ENCODE results near the gene PHYKPL.

PHYKPL gene

DNA sequence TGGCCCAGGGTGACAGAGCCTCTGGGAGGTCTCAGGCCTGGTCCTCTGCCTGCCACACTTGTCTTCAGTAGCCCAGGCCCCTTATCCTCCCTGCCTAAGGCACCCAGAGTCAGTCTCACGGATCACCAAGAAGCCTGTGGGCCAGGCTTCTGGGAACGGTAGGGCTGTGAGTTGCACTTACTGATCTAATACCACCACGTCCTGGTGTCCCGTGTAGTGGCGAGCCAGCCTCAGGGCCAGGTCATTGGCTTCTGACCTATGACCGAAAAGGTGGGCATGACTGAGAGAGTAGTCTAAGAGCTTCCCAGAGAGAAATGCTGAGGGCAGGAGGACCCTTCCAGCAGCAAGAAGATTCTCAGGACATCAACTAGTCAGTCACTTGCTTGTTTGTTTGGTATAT lies 7.4 kb downstream of the PHYKPL start:
- no peak for FAIRE-seq
- no peak for DNase-seq (ENCODE audit: insufficient read length, low spot score)

DNA sequence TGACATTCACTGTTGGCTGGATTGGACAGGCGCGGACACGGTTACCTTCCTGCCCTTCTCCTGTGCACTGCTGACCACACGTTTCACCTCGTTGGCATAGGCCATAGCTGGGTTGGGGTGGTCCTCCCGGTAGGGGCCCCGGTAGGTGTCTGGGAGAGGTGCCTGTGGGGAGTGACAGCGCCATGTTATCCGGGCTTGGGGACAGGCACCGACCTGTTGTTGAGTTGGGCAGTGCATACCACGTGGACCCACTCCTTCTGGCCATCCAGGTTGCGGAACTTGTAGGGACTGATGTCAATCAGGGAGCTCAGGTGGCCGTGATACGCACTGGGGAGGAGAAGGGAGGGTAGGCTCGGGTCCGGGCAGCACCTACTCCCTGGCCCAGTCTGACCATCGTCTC lies 8.2 kb downstream of the PHYKPL start:
- FAIRE-seq (no peak), DNase-seq (ENCODE audit: insufficient read length, low spot score) (no peak)

GRCh38 chr5:178223828-178224335 lies 8.7 kb downstream of the PHYKPL start:
- no peak for FAIRE-seq

DNA sequence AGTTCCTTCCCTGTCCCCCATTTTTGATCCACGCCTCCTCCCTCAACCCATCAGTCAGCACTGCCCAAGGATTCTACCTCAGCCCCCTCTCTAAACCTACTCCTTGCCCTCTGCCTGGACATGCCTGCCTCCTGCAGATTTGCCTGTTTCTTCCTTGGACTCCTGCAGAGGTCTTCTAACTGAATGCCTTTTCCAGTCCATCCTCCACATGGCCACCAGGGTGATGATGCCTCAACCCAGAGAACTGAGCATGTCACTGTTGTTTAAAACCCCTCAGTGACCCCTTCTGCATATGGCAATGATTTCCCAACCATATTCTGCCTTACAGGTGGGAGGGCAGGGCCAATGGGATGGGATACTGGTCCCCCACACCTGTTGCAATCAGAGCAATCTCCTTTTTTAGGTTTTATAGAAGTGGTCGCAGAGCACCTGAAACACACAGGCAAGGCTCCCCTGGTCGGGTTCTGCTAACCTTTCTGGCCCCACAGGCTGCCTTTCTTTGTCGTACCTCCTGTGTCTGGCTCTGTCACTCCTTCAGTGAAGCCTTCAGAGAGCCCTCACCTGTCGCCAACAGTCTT lies 9.3 kb downstream of the PHYKPL start:
- FAIRE-seq = no peak
- DNase-seq (ENCODE audit: insufficient read length, low spot score) = no peak

More at GRCh38 chr5:178223828-178224335, 8.7 kb downstream of the PHYKPL start:
- no peak for DNase-seq (ENCODE audit: insufficient read length, low spot score)

DNA sequence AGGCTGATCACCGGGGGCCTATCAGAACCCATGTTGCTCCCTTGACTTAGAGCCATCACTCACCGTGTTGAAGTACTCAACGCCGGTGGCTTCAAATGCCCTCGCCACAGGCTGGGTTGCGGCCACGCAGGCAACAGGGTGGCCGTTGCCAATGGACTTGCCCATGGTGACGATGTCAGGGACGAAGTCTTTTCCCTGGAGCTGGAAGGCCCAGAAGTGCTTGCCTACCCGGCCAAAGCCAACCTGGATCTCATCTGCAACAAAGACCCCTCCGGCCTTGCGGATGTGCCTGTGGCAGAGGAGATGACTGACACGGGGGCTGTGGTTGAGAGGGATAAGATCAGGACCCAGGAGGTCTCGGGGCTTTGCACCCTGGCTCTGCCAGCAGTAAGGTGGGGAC lies 10.3 kb downstream of the PHYKPL start:
- no peak for FAIRE-seq
- no peak for DNase-seq (ENCODE audit: insufficient read length, low spot score)

DNA sequence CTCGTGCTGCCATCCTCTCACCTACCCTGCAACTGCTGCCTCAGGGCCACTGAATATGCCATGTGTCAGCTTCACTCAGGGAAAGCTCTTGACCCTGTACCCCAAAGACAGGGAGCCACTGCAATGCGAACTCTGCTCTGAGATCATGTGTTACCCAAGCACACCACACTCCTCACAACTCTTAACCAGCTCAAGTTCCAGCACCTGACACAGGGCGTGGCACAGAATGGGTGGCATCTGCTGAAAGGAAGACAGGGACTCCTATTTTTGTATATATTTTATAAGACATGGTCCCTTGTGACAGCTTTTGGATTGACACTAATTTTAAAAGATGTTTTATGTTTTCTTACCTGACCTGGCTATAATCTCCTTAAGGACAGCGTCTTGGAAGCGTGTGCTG lies 10.7 kb downstream of the PHYKPL start:
- no peak for DNase-seq (ENCODE audit: insufficient read length, low spot score)
- FAIRE-seq = no peak

- DNase-seq (ENCODE audit: insufficient read length, low spot score) (no peak), FAIRE-seq (no peak)
Measured at GRCh38 chr5:178221282-178221681, 11.3 kb downstream of the PHYKPL start.

DNA sequence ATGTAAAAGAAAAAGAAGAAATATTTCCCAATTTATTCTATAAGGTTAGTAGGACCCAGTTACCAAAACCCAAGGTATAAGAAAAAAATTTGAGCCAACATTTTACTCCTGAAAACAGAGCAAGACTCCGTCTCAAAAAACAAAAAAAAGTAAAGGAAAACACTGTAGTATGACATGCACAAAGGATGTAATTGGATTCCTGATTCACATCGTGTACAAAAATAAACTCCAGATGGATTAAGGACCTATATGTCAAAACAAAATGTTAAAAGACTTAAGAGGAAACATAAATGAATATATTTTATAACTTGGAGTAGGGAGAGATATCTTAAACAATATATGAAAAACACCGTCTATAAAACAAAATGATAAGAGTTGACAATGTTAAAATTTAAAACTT lies 13.8 kb downstream of the PHYKPL start:
- DNase-seq (ENCODE audit: insufficient read length, low spot score) (no peak), FAIRE-seq (no peak)

DNA sequence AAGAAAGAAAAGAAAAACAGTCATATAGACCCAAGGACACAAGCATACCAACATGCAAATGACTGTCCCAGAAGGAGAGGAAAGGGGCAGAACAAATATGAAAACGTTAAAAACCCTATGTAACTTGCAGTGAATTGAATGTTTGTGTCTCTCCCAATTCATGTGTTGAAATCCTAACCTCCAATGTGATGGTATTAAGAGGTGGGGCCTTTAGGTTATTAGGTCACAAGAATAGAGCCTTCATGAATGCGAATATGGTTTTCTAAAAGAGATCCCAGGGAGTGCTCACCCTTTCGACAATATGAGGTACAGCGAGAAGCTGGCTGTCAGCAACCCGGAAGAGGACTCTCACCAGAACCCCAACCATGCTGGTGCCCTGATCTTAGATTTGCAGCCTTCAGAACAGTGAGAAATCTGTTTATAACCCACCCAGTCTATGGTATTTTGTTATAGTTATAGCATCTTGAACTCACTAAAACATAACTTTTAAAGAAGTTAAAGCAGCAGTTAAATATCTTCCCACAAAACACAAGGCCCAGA lies 14.3 kb downstream of the PHYKPL start:
- no peak for FAIRE-seq
- no peak for DNase-seq (ENCODE audit: insufficient read length, low spot score)

DNA sequence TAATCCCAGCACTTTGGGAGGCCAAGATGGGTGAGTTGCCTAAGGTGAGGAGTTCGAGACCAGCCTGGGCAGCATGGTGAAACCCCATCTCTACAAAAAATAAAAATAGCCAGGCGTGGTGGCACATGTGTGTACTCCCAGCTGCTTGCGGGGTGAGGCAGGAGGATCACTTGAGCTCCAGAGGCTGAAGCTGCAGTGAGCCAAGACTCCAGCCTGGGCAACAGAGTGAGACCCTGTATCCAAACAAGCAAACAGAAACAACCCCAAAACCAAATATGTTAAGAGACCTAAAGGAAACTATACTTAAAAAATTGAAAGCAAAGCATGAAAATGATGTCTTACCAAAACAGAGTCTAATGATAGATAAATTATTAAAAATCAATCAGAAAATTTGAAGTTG lies 15.8 kb downstream of the PHYKPL start:
- FAIRE-seq = no peak
- DNase-seq (ENCODE audit: insufficient read length, low spot score) = no peak

GRCh38 chr5:178216088-178216534 lies 16.5 kb downstream of the PHYKPL start:
- DNase-seq (ENCODE audit: insufficient read length, low spot score) = no peak
- FAIRE-seq = no peak

GRCh38 chr5:178215280-178216002 lies 17.2 kb downstream of the PHYKPL start:
- FAIRE-seq = no peak
- DNase-seq (ENCODE audit: insufficient read length, low spot score) = no peak

DNA sequence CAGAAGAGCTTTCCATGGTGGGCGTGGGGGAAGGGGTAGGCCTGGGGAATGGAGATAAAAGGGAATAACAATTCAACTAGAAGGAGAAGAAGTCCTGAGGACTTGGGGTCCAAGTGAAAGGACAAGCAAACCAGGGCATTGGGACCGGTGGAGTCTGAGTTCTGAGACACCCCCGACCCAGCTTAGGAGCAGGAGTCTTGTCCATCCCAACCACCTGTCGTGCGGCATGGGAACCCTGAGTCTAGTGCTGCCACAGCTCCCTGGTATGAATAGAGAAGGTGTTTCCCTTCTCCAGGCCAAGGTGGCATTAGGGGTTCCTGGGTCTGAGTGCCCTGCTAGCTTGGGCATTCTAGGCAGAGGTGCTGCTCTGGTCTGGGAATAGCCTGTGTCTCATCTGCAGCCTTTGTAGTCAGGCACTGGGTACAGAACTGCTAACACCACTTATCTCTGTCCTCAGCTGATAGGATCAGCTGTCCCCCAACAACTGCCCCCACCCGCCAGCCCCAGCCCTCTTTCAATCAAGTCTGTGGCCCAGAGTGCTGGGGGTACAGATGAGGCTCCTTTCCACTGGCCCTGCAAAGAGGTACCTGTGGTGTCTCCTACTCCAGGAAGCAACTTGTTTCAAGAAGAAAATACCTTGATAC lies 18.3 kb downstream of the PHYKPL start:
- DNase-seq (ENCODE audit: insufficient read length, low spot score) (no peak), FAIRE-seq (no peak)

GRCh38 chr5:178213748-178214151 lies 18.9 kb downstream of the PHYKPL start:
- no peak for FAIRE-seq

GRCh38 chr5:178213003-178213461 lies 19.6 kb downstream of the PHYKPL start:
- DNase-seq (ENCODE audit: insufficient read length, low spot score) (no peak), FAIRE-seq (no peak)

More at GRCh38 chr5:178213748-178214151, 18.9 kb downstream of the PHYKPL start:
- DNase-seq (ENCODE audit: insufficient read length, low spot score) = no peak

DNA sequence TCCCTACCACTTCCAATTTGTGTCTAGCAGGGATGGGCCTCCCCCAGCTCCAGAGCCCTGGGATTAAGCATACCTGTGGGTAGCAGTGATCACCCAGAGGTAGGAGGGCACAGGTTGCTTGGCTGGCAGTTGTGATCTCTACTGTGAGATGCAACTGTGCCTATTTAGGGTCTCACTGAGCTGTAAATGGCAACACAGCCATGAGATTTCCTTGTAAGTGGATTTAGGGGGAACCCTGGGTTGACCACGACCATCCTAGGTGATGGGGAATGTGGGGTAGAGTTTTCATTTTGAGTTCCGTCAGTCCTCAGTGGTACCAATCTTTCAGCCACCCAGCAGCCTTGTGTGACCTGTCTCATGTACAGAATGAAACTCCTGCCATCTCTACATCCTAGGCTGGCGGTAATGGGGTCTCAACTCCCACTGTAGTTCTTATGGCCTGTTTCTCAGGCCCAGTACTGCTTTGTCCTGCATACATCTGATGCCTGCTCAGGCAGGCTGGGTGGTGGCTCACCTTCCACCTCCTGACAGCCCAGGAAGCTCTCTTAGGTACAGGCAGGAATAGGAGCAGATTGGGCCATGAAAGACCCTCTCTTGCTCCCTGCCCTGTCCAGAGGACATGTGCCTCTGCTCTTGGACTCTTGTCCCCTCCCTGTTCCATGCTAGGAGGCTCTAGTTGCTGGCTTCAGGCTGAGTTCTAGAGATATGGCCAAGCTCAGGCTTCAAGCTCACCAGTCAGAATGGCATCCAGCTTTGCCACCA lies 20.2 kb downstream of the PHYKPL start:
- DNase-seq (ENCODE audit: insufficient read length, low spot score) (no peak), FAIRE-seq (no peak)

- FAIRE-seq (no peak), DNase-seq (ENCODE audit: insufficient read length, low spot score) (no peak)
Measured at GRCh38 chr5:178211095-178212048, 21.2 kb downstream of the PHYKPL start.

DNA sequence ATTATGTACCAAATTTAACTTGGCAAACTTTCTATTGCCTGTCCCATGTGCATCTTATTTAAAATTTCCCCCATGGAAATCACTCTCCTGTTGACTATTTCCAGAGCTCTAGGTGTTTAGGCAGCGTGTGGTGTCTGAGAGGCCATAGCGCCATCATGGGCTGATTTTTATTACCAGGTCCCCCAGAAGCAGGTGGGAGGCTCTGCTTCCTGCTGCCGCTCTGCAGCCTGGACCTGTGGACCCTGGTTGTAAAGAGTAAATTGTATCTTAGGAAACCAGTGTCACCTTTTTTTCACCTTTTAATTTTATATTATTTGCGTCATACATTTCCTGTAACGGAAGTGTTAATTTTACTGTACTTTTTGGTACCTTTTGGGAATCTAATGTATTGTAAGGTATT lies 21.9 kb downstream of the PHYKPL start:
- DNase-seq (ENCODE audit: insufficient read length, low spot score) = no peak
- no peak for FAIRE-seq

DNA sequence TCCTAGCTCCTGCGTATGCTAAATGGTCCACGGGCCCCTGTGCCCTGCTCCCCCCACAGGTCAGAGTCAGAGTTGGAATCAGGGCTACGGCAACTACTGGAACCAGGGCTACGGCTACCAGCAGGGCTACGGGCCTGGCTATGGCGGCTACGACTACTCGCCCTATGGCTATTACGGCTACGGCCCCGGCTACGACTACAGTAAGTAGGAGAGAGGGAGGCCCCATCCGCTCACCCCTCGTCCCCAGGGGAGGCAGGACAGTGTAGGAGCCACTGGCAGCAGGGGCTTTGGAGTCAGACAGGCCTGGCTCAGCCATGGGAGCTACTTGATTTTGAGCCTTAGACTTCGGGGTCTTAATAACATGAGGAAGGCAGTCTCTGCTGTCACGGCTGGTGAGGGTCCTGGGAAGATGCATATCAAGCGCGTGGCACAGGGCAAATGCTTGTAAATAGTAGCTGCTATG lies 22.5 kb downstream of the PHYKPL start:
- no peak for FAIRE-seq
- no peak for DNase-seq (ENCODE audit: insufficient read length, low spot score)
